ENCODE results near the gene DPP10.
"Not testable (repeated sequence)": the region's sequence is repeated elsewhere in the genome, so short reads cannot be mapped to it uniquely, and the experiment has no call there.

The DPP10 gene

DNA sequence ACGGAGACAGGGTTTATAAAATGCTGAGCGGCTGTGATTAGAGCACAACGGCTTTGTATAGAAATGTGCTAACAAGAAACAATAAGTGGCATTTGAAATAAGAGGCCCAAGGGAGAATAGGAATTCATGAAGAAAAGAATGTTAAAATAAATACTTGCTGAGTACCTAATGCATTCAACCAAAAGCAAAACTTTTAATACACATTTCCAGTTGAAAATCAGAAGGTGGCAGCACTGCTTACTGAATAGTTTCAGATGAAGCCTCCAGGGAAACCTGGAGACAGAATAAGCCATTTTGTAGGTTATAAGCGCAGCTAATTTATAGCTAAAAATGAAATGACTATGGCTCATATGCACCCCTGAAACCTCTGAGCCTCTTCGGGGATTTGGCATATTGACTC, 286.6 kb downstream of the DPP10 start:
- no peak for FAIRE-seq

DNA sequence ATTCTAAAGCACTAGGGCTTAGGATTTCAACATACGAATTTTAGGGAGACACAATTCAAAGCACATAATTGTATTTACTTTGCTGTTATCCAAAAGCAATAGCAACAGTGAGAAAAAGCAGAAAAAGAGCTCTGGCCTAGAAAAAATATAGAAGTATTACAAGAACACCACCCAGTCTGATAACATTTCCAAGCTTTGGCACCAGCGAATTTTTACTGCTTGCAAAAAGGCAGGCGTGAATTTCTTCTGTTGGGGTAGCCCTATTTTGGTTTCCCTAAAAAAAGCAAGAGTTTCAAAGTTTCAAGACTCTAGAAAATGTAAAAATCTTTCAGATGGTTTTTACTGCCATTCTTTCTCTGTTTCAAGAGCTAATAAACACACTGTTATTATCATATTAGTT, 292.7 kb downstream of the DPP10 start:
- no peak for FAIRE-seq

- no peak for FAIRE-seq
Measured at GRCh38 chr2:114742245-114742644, 299.8 kb downstream of the DPP10 start.

DNA sequence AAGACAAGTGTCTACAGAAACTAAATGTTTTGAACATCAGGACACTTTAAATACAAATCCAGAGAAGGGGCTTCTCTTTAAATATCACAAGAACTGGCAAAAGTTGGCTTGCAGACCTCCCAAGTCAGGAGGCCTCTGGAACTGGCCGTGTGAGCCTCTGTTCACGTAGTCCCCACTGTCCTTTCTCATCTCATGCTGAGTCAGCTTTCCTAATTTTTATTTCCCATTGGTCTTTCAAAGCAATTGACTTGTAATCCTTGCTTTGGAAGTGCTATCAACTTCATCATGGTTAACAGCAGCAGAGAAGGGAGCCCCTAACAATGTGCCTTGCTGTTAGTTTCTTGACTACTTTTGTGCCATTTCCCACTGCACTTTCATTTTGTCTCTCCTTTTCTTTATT, 303.3 kb downstream of the DPP10 start:
- FAIRE-seq, result no peak

GRCh38 chr2:114748175-114748574, 305.7 kb downstream of the DPP10 start:
- FAIRE-seq, result not testable (repeated sequence)

DNA sequence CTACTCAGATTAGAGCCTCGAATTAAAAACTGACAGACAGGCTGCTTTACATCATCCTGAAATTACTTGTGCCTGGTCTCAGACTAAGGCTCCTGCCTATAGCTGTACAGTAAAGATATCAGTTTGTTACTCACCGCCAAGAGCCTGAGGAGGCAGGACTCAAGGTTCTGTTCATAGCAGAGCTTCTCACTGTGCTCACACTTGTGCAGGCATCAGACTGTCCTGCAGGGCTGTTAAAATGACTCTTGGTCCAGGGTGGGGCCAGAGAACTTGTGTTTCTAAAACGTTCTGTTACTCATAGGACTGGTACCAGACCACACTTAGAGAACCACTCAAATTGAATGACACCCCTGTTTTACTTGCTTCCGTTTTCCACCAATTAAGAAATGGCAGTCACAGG, 310.0 kb downstream of the DPP10 start:
- FAIRE-seq, result no peak

DNA sequence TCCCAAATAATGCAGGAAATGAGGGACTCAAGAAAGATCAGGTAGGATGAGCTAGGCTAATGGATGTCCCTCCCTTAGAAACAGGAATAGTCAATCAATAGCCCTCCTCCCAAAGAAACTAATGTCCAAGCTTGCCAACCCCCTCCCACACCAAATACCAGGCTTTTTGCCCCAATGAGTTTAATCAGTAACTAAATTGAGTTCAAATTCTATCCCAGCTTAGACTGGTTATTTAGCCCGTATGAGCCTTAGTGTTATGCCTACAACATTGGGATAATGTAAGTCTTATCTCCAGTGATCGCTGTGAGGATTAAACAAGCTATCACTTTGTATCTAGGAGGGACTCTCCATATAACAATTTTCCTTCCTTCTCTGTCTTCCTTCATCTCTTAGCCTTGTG, 310.7 kb downstream of the DPP10 start:
- no peak for FAIRE-seq

GRCh38 chr2:114754907-114755563, 312.6 kb downstream of the DPP10 start:
- FAIRE-seq, result no peak

- FAIRE-seq, result no peak
Measured at GRCh38 chr2:114762376-114762775, 319.9 kb downstream of the DPP10 start.

DNA sequence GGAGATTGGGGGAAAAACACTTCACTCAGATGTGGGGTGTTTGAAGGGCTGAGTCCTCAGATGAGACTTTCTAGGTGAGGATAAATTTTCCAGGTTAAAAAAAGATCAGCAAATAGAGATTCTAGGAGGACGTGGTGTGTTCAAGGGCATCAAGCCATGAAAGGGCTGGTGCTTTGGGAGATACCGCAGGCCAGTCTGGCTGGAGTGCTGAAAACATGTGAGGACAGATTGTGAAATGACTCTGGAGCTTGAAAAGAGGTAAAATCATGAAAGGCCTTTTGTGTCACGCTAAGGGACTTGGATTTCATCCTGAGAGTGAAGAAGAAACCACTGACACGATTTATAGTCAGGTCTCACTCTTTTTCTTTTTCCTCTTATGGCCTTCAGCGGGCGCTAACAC, 320.5 kb downstream of the DPP10 start:
- FAIRE-seq, result no peak

GRCh38 chr2:114769110-114769509, 326.7 kb downstream of the DPP10 start:
- no peak for FAIRE-seq

DNA sequence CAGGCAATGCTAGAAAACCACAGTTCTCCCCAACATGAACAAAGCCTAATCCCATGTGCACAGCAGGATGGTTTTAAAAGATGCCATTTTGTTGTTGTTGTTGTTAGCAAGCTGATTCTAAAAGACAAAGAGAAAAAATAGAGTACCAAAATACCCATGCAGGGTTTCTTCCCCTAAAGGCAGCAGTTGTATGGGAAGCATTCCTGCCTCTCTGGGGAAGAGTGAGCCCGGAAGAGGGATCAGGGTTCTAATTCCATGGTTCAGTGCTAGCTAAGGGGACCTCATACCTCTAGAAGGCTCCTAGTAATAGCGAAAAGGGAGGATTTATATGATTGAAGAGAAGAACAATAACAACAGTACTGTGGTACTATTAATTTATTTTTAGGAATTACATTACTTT, 327.6 kb downstream of the DPP10 start:
- no peak for FAIRE-seq

DNA sequence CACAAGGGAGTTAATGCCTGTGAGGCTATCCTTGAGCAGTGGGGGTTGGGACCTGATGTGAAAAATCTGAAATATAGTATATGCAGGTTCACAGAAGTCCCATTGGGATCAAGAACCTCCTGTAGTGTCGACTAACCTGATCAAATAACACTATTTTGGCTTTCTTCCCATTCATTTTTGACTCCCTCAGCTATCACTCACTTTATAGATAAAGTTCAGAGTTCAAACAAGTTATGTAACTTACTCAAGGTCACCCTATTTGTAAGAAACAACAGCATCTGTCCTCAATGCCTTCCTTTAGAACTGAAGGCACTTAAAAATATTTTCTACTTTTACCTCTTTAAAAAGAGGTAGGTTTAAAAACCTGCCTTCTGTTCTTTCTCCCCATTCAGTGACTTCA, 341.6 kb downstream of the DPP10 start:
- no peak for FAIRE-seq

GRCh38 chr2:114784890-114785583, 342.6 kb downstream of the DPP10 start:
- FAIRE-seq, result no peak

GRCh38 chr2:114786901-114787300, 344.5 kb downstream of the DPP10 start:
- no peak for FAIRE-seq

GRCh38 chr2:114787486-114787885, 345.0 kb downstream of the DPP10 start:
- FAIRE-seq, result no peak

DNA sequence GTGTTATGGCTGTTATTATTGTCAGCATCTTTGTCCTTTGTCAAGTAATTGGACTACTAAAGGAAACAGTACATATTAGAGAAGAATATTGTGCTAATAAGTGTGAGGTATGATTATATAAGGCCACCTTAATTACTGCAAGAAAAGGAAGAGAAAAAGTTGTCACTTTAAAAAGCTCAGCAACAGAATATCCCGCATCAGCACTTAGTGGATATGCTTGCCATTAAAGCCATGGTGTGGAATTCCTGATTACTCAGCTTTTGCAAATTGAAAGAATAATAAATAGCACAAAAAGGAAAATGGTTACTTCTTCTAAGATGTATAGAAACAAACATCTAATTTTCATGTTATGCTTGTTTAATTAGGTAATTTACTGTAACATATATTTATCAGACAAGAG, 347.5 kb downstream of the DPP10 start:
- no peak for FAIRE-seq

DNA sequence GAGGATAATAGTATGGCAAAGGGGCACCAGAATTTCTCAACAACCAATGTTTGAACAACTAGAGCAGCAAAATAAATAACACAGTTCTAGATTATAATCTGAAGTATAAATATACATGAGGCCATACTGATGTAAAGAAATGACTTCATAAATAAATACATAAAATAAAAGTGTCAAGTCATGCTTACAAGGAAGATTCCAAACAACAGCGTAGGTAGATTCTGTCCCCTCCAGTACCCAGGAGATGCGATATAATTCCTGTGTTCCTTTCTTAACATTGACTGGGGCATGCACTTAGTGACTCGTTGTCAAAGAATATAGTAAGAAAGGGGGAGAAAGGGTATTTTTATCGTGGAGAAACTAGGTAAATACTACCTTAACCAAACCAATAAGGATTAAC, 355.1 kb downstream of the DPP10 start:
- FAIRE-seq, result no peak

GRCh38 chr2:114797942-114798341, 355.5 kb downstream of the DPP10 start:
- FAIRE-seq, result no peak

DNA sequence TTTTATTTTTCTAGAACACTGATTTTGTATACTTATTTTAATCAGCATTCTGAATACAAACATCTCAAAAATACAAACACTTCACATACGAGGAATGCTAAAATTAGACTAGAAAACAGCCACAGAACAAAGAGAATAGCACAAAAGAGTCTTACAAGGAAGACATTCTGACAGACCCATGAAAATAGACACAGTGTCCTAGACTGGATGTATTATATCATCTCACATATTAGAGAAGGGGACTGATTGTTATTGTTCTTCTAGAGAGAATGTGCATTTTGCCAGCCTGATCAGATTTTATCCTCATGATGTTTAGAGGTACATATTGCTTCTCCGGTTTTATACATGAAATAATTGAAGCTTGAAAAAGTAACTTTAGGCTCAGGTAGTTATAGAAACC, 357.9 kb downstream of the DPP10 start:
- FAIRE-seq, result no peak

- FAIRE-seq, result no peak
Measured at GRCh38 chr2:114805195-114805594, 362.8 kb downstream of the DPP10 start.

DNA sequence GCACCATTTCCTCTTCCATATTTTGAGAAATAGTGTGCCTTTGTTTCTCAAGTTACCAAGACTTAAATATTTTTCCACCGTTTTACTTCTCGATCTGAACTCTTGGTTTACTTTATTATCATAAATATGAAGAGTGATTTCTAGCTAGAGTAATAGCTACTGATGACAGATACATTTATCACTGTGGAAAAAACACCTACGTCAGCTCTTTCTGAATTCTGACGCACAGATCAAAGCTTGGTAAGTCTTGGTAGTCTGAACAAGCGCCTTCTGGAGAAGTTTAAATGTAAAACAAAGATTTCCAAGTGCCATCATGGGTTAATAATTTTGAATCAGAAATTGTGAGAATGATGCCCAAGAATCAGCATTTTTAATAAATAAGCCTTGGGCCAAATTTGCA, 367.7 kb downstream of the DPP10 start:
- no peak for FAIRE-seq

GRCh38 chr2:114812261-114812660, 369.8 kb downstream of the DPP10 start:
- FAIRE-seq, result no peak

GRCh38 chr2:114814355-114814754, 371.9 kb downstream of the DPP10 start:
- FAIRE-seq, result no peak

GRCh38 chr2:114821055-114821454, 378.6 kb downstream of the DPP10 start:
- FAIRE-seq, result no peak

Measured in G401.6 (cell line).